HCT116 (cell line): ENCODE data around the gene ATAD3A. TPM values are rescaled to one million over a fixed set of nuclear protein-coding genes. Genes with fewer than 3 reads are reported as not detected.

Experiments used
- ATAC-seq: fragments of 200-7000 bp; cut with Tn5 transposase; 2 replicates; pipeline ENCODE4 v1.9.1; 2020; ENCODE audit warnings: mild to moderate bottlenecking, moderate library complexity
- BruUV-seq: library from RNA; stranded (reverse); fragments of 400-500 nt; replicated peaks from 2 replicates; lab custom pipeline; 2021; lab: Mats Ljungman, UMichigan
- CTCF ChIA-PET: fragments of 300-600 bp; sonication (Branson Sonifier 250); formaldehyde crosslinking; loops from one replicate; lab custom pipeline; 2021; ENCODE audit warnings: antibody characterized with exemption; lab: Charles Lee
- POLR2A ChIA-PET: fragments of 300-600, 350-600 bp; sonication (Branson Sonifier 250); formaldehyde crosslinking; loops from one replicate; lab custom pipeline; 2021; ENCODE audit warnings: antibody characterized with exemption; lab: Charles Lee
- RAD21 ChIA-PET, 2 experiments: fragments of 300-600 bp; sonication (Branson Sonifier 250); formaldehyde crosslinking; loops; one replicate each; lab custom pipeline; 2023; ENCODE audit warnings: low total read pairs in 2 of 2; ENCODE audit not compliant: uncharacterized antibody in 2 of 2, unreplicated experiment in 2 of 2, low non-redundant PET in 1 of 2; lab: Charles Lee
- DNase-seq: peaks from one replicate; pipeline ENCODE4 v3.0.0-alpha.2; 2010; ENCODE audit warnings: low read depth, low spot score
- H2AFZ ChIP-seq: fragments of 200-600 bp; shearing (Covaris generic), sonication (generic); 2 replicates; pipeline ENCODE4 v1.6.1; 2017; ENCODE audit warnings: low read depth, mixed run types, mixed read lengths, antibody characterized with exemption, low read length; ENCODE audit not compliant: poor library complexity, severe bottlenecking
- H3K27ac ChIP-seq: 2 replicates; pipeline ENCODE4 v1.5.1; 2012; ENCODE audit warnings: low read depth, low read length
- H3K27me3 ChIP-seq: fragments of 200-600 bp; sonication (generic); 2 replicates; pipeline ENCODE4 v1.6.1; 2016; ENCODE audit warnings: mixed run types, low read length, mixed read lengths; ENCODE audit not compliant: insufficient read depth
- H3K36me3 ChIP-seq, 2 experiments: fragments of 200-500 bp in 1 of 2; fragments of 200-600 bp in 1 of 2; sonication (Bioruptor generic) in 1 of 2; sonication (generic) in 1 of 2; 2 replicates each; pipeline versions ENCODE4 v1.5.1 to v1.6.1; 2014 to 2016; ENCODE audit warnings: low read length in 2 of 2, inconsistent platforms in 1 of 2, mixed read lengths in 1 of 2, mixed run types in 1 of 2; ENCODE audit not compliant: insufficient read depth in 2 of 2, control insufficient read depth in 1 of 2
- H3K4me1 ChIP-seq, 2 experiments: fragments of 200-600 bp in 1 of 2; sonication (generic) in 1 of 2; 2 replicates each; pipeline versions ENCODE4 v1.5.1 to v1.6.1; 2012 to 2017; ENCODE audit warnings: low read length in 2 of 2, inconsistent platforms in 1 of 2, mild to moderate bottlenecking in 1 of 2, mixed read lengths in 1 of 2, mixed run types in 1 of 2, moderate library complexity in 1 of 2; ENCODE audit not compliant: insufficient read depth in 2 of 2, control insufficient read depth in 1 of 2
- H3K4me2 ChIP-seq: fragments of 200-600 bp; sonication (generic); 2 replicates; pipeline ENCODE4 v1.6.1; 2017; ENCODE audit warnings: mixed run types, low read length, mixed read lengths
- H3K4me3 ChIP-seq, 2 experiments: fragments of 200-600 bp in 1 of 2; sonication (generic) in 1 of 2; replicated peaks in 1 of 2; 2 replicates each; pipeline ENCODE4 v1.5.1; 2011 to 2016; ENCODE audit warnings: low read length in 2 of 2, control low read depth in 1 of 2, low read depth in 1 of 2, mild to moderate bottlenecking in 1 of 2, mixed read lengths in 1 of 2, mixed run types in 1 of 2
- H3K79me2 ChIP-seq: fragments of 200-600 bp; sonication (generic); 2 replicates; pipeline ENCODE4 v1.6.1; 2017; ENCODE audit warnings: mild to moderate bottlenecking, mixed run types, low read length, moderate library complexity, mixed read lengths; ENCODE audit not compliant: insufficient read depth
- H3K9ac ChIP-seq: fragments of 200-600 bp; sonication (generic); 2 replicates; pipeline ENCODE4 v1.6.1; 2016; ENCODE audit warnings: low read length, mixed read lengths
- H3K9me2 ChIP-seq: fragments of 200-600 bp; sonication (generic), shearing (Covaris generic); 2 replicates; pipeline ENCODE4 v1.6.1; 2017; ENCODE audit warnings: mixed run types, mild to moderate bottlenecking, moderate library complexity; ENCODE audit not compliant: insufficient read depth
- H3K9me3 ChIP-seq, 2 experiments: fragments of 200-500 bp in 1 of 2; fragments of 200-600 bp in 1 of 2; sonication (Bioruptor generic) in 1 of 2; sonication (generic) in 1 of 2; 2 replicates each; pipeline ENCODE4 v1.6.1; 2014 to 2017; ENCODE audit warnings: low read length in 2 of 2, mixed read lengths in 2 of 2, inconsistent platforms in 1 of 2, low read depth in 1 of 2, mild to moderate bottlenecking in 1 of 2, mixed run types in 1 of 2, moderate library complexity in 1 of 2; ENCODE audit not compliant: control insufficient read depth in 1 of 2, insufficient read depth in 1 of 2
- H4K20me1 ChIP-seq: fragments of 200-600 bp; sonication (generic), shearing (Covaris generic); 2 replicates; pipeline ENCODE4 v1.6.1; 2017; ENCODE audit warnings: mixed run types, mild to moderate bottlenecking, moderate library complexity; ENCODE audit not compliant: insufficient read depth
- CBX3 ChIP-seq: IDR thresholded peaks from 2 replicates; pipeline ENCODE4 v1.6.1; 2012; ENCODE audit warnings: low read depth
- EGR1 ChIP-seq: IDR thresholded peaks from 2 replicates; pipeline ENCODE4 v1.6.1; 2012; ENCODE audit warnings: low read depth
- ELF1 ChIP-seq: IDR thresholded peaks from 2 replicates; pipeline ENCODE4 v1.6.1; 2012; ENCODE audit warnings: low read depth, borderline replicate concordance
- EZH2 ChIP-seq: fragments of 200-600 bp; sonication (generic); IDR thresholded peaks from 2 replicates; pipeline ENCODE4 v1.6.1; 2017; ENCODE audit warnings: antibody characterized with exemption, mixed run types
- FOSL1 ChIP-seq: IDR thresholded peaks from 2 replicates; pipeline ENCODE4 v1.6.1; 2012; ENCODE audit warnings: low read depth
- JUND ChIP-seq: IDR thresholded peaks from 2 replicates; pipeline ENCODE4 v1.6.1; 2012
- POLR2A ChIP-seq: IDR thresholded peaks from 2 replicates; pipeline ENCODE4 v1.7.0; 2011; ENCODE audit warnings: borderline replicate concordance; ENCODE audit not compliant: insufficient read depth, insufficient read length; ENCODE audit errors: extremely low read depth
- POLR2AphosphoS5 ChIP-seq: IDR thresholded peaks from 2 replicates; pipeline ENCODE4 v1.6.1; 2011; ENCODE audit warnings: mild to moderate bottlenecking, low read depth, low read length, moderate library complexity
- REST ChIP-seq: IDR thresholded peaks from 2 replicates; pipeline ENCODE4 v1.6.1; 2012; ENCODE audit warnings: low read depth
- SIN3A ChIP-seq: IDR thresholded peaks from 2 replicates; pipeline ENCODE4 v1.6.1; 2012; ENCODE audit warnings: low read depth
- SP1 ChIP-seq: IDR thresholded peaks from 2 replicates; pipeline ENCODE4 v1.6.1; 2012; ENCODE audit warnings: low read depth
- SRF ChIP-seq: IDR thresholded peaks from 2 replicates; pipeline ENCODE4 v1.6.1; 2012; ENCODE audit warnings: low read depth
- ZNF274 ChIP-seq: fragments of 200-500 bp; sonication (Bioruptor generic); IDR thresholded peaks from 2 replicates; pipeline ENCODE4 v1.6.1; 2014; ENCODE audit warnings: mild to moderate bottlenecking, low read depth, low read length, inconsistent platforms
- intact Hi-C: fragments of 100-400 bp; cut with micrococcal nuclease; formaldehyde crosslinking; loops from 2 replicates; pipeline ENCODE4 v1.10.0; 2022
- total RNA-seq: library from RNA; stranded (reverse); gene quantifications from one replicate; pipeline ENCODE4 v1.2.1, GENCODE V29; 2021; ENCODE audit not compliant: unreplicated experiment
- TF ChIP-seq, protein P1 (sequence below): IDR thresholded peaks from 2 replicates; pipeline ENCODE4 v1.6.1; 2012
- TF ChIP-seq, protein P2 (sequence below), 3 experiments: fragments of 200-600 bp in 1 of 3; sonication (generic) in 1 of 3; IDR thresholded peaks in 2 of 3; conservative IDR thresholded peaks in 1 of 3; 2 replicates each; pipeline ENCODE4 v1.5.1; 2012 to 2017; ENCODE audit warnings: low read depth in 2 of 3, low read length in 2 of 3, antibody characterized with exemption in 1 of 3, borderline replicate concordance in 1 of 3, control low read depth in 1 of 3, mild to moderate bottlenecking in 1 of 3, mixed read lengths in 1 of 3, mixed run types in 1 of 3, moderate library complexity in 1 of 3; ENCODE audit not compliant: insufficient read depth in 1 of 3

Gene ATAD3A
- total RNA-seq, 1 experiment from 2014 or later, result 92.3 TPM

DNA sequence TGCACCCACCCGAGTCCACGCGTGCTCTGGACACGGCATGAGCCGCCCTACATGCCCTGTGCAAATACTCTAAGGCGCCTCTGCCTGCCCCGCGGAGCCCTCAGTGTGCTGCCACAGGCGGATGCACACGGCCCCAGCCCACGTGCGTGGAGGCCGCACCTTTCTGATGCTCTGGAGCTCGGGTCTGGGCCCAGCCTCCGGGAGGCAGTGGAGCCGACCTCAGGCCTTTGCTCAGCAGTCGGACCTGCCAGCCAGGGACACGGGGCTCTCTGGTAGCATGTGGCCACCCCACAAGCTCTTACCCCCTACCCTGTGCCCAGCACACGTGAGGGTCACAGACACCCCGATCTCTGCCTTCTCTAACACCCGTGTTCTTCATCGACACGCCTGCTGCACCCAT, 26.4 kb downstream of the ATAD3A start:
- no peak for ATAC-seq
- H3K4me1 ChIP-seq, result no peaks in the 10 kb centered on the region
- no peak overlapping the region for H3K4me2 ChIP-seq
- no peaks in the 10 kb centered on the region for H4K20me1 ChIP-seq
- H3K4me3 ChIP-seq, result no peak overlapping the region
- no peak overlapping the region for H3K9ac ChIP-seq
- no peaks in the 10 kb centered on the region for H3K9me3 ChIP-seq
- intact Hi-C loops, result no loop called here
- no peaks in the 10 kb centered on the region for H3K79me2 ChIP-seq
- CTCF ChIA-PET, result no interaction called here
- RAD21 ChIA-PET, result no interaction called here
- no peak overlapping the region for H2AFZ ChIP-seq
- H3K27me3 ChIP-seq, result no peaks in the 10 kb centered on the region
- no peak for DNase-seq
- no peaks in the 10 kb centered on the region for H3K9me2 ChIP-seq
- H3K27ac ChIP-seq, result no peak overlapping the region
- TF ChIP-seq SRF (no peak), JUND (no peak), FOSL1 (no peak), ELF1 (no peak), EGR1 (no peak), POLR2A (no peak), ZNF274 (no peak), REST (no peak), SP1 (no peak), EZH2 (no peak), CBX3 (no peak), SIN3A (no peak), POLR2AphosphoS5 (no peak)
- TF ChIP-seq, protein P1, sequence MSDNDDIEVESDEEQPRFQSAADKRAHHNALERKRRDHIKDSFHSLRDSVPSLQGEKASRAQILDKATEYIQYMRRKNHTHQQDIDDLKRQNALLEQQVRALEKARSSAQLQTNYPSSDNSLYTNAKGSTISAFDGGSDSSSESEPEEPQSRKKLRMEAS, result no peak
- TF ChIP-seq, protein P2, sequence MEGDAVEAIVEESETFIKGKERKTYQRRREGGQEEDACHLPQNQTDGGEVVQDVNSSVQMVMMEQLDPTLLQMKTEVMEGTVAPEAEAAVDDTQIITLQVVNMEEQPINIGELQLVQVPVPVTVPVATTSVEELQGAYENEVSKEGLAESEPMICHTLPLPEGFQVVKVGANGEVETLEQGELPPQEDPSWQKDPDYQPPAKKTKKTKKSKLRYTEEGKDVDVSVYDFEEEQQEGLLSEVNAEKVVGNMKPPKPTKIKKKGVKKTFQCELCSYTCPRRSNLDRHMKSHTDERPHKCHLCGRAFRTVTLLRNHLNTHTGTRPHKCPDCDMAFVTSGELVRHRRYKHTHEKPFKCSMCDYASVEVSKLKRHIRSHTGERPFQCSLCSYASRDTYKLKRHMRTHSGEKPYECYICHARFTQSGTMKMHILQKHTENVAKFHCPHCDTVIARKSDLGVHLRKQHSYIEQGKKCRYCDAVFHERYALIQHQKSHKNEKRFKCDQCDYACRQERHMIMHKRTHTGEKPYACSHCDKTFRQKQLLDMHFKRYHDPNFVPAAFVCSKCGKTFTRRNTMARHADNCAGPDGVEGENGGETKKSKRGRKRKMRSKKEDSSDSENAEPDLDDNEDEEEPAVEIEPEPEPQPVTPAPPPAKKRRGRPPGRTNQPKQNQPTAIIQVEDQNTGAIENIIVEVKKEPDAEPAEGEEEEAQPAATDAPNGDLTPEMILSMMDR (IDR thresholded peaks at IDR 0.05 in 2 of 3, conservative IDR thresholded peaks at IDR 0.05 in 1 of 3; ENCODE audit: borderline replicate concordance in 1 of 3, insufficient read depth in 1 of 3, low read depth in 2 of 3, low read length in 2 of 3), result no peak
- no peaks in the 10 kb centered on the region for H3K36me3 ChIP-seq
- POLR2A ChIA-PET, result no interaction called here
- BruUV-seq, result no TSS peak
